Heart left ventricle (tissue), 16 donors: Measurements from ENCODE around the gene UGGT1. TPM values are rescaled to one million over a fixed set of nuclear protein-coding genes. Genes with fewer than 3 reads are reported as not detected.

ENCODE experiments used
- ATAC-seq, 4 donors: fragments of 200-7000 bp; cut with Tn5 transposase; one replicate each; pipeline ENCODE4 v1.9.1; 2020 to 2022; ENCODE audit warnings: moderate library complexity in 4 of 4, mild to moderate bottlenecking in 3 of 4, moderate number of reproducible peaks in 1 of 4
- DNase-seq, 5 donors: peaks; one replicate each; pipeline ENCODE4 v3.0.0-alpha.2; 2020
- H3K27ac ChIP-seq, 12 donors: fragments of 200-600 bp; sonication (generic) in 4 of 12; one replicate each; pipeline versions ENCODE4 v1.5.0 to v1.8.0; 2016 to 2022; ENCODE audit warnings: mild to moderate bottlenecking in 2 of 12
- H3K27me3 ChIP-seq, 9 donors: fragments of 200-600 bp; sonication (generic) in 2 of 9; one replicate each; pipeline versions ENCODE4 v1.5.1 to v1.8.0; 2016 to 2022; ENCODE audit warnings: mild to moderate bottlenecking in 3 of 9
- H3K36me3 ChIP-seq, 9 donors: fragments of 200-600 bp; sonication (generic) in 2 of 9; one replicate each; pipeline versions ENCODE4 v1.5.0 to v1.8.0; 2018 to 2022; ENCODE audit warnings: mild to moderate bottlenecking in 2 of 9
- H3K4me1 ChIP-seq, 12 donors: fragments of 200-600 bp; sonication (generic) in 4 of 12; one replicate each; pipeline versions ENCODE4 v1.5.0 to v1.8.0; 2016 to 2022; ENCODE audit warnings: mild to moderate bottlenecking in 3 of 12
- H3K4me3 ChIP-seq, 12 donors: fragments of 200-600 bp; sonication (generic) in 4 of 12; one replicate each; pipeline versions ENCODE4 v1.5.0 to v1.8.0; 2017 to 2022; ENCODE audit warnings: mild to moderate bottlenecking in 9 of 12, moderate library complexity in 4 of 12
- H3K9me3 ChIP-seq, 12 donors: fragments of 200-600 bp; sonication (generic) in 4 of 12; one replicate each; pipeline versions ENCODE4 v1.5.0 to v1.8.0; 2016 to 2022; ENCODE audit warnings: mild to moderate bottlenecking in 1 of 12
- CTCF ChIP-seq, 12 donors: fragments of 200-600 bp; sonication (generic) in 4 of 12; IDR thresholded peaks; one replicate each; pipeline versions ENCODE4 v1.5.0 to v1.8.0; 2018 to 2022; ENCODE audit warnings: antibody characterized with exemption in 12 of 12, mild to moderate bottlenecking in 5 of 12
- POLR2A ChIP-seq, 2 donors: fragments of 450-650 bp; IDR thresholded peaks; one replicate each; pipeline ENCODE4 v1.6.1; 2017; ENCODE audit warnings: antibody characterized with exemption in 2 of 2, mild to moderate bottlenecking in 2 of 2, moderate library complexity in 2 of 2
- WGBS, 4 donors: extraction: QIAGEN DNeasy Blood & Tissue Kit in 2 of 4; methylation state at CpG; one replicate each; pipeline versions ENCODE4 v1.1.5 to v1.1.7; 2013 to 2018; 5-methylcytosine and 5-hydroxymethylcytosine counted together
- intact Hi-C, 10 donors: fragments of 100-400 bp; cut with DNase I; formaldehyde crosslinking; loops; one replicate each; pipeline versions ENCODE4 v1.11.1 to v1.14.2; 2022
- polyA plus RNA-seq, 2 donors: library from polyadenylated mRNA; stranded (reverse); fragments of 200-250 nt; gene quantifications; one replicate each; pipeline ENCODE4 v1.2.3, GENCODE V29; 2013
- total RNA-seq, 9 donors: library from RNA; depleted of rRNA in 2 of 9; stranded (reverse); fragments of >200 nt in 2 of 9; fragmentation: NEBNext Ultra II Directional in 3 of 9; extraction: Animal tissue kit (Norgen Biotek cat#: 25700) in 3 of 9; gene quantifications; one replicate each; pipeline versions ENCODE4 v1.1.0 to v1.2.4, GENCODE V29; 2016 to 2023
- donor health status: ischemic (EF 13 %, LVEDD 7.1; RV severe dilation, severe dysfunction).
- donor health status: healthy with polysubstance abuse.
- donor health status: DM: no; HTN: yes; CAD: no.
- donor health status: DM: no; HTN: no; CAD: no.
- donor health status: ischemic (EF 25% LVEDD 6.9; RV normal size, moderate dysfunction).
- donor health status: ischemic (EF 25% LVEDD 5.7; RV mildly dilated, moderate dysfunction).
- donor health status: healthy.
- donor health status: DM: yes; HTN: yes; CAD: no.
- donor health status: ischemic (EF 35%, LVEDD 5.7; RV mildly dilated, moderate dysfunction).
- donor health status: nonischemic (EF 11% LVEDD 7.7; RV severe dilation, severe dysfunction).
- donor health status: DM: yes; HTN: yes; CAD: no.
- donor health status: PGD.
- donor health status: ischemic (EF 29% LVEDD 5.4; RV normal size, mild dysfunction).
- donor health status: nonischemic (EF 23%, LVEDD 6.1; RV moderate dilation, normal function).

The UGGT1 gene
- total and polyA plus RNA-seq, 11 donors, result 5.8 to 77.4 (median 32.0) TPM

DNA sequence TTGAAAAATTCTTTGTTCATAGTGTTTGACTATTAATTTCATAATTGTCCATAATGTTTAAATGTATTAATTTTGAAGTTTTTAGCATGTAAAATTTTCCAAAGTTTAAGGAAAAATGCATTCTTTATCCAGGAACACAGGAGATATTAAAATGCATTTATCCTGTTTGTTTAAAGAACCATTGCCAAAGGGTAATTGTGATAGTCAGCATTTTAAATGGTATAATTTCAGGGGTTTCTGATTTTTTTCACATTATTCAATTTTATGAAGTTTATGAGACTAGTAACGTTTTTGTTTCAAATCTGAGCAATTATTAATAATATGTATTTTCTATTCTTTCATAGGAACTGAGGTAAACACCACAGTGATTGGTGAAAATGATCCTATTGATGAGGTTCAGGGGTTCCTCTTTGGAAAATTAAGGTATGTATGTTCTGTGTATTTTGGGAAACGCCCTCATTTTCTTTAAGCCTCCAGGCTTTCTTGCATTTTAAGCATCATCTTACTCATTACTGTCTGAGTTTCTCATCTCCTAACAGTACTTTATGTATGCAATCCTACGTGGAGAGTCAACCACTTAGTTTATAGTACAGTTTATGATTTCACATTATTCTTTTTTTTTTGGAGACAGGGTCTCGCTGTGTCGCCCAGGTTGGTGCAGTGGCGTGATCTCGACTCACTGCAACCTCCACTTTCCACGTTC is 25.1 kb downstream of the UGGT1 start:
- ATAC-seq, result no peak
- no peaks in the 10 kb centered on the region for H3K9me3 ChIP-seq
- intact Hi-C loops, result no loop called here
- no peak overlapping the region for H3K4me3 ChIP-seq
- peaks cover 0 to 96% (median 87%) of the 10 kb centered on the region in 9 donors for H3K36me3 ChIP-seq
- no peaks in the 10 kb centered on the region for H3K27me3 ChIP-seq
- WGBS, 4 donors, result 82 to 86% (median 84%) methylated on average over 8 of the region's 8 CpGs
- TF ChIP-seq CTCF (IDR thresholded peaks at IDR 0.05) (no peak), POLR2A (IDR thresholded peaks at IDR 0.05) (no peak)
- H3K27ac ChIP-seq, result no peak overlapping the region
- H3K4me1 ChIP-seq, result no peaks in the 10 kb centered on the region
- DNase-seq, result no peak

- TF ChIP-seq CTCF (IDR thresholded peaks at IDR 0.05), result no peak
- TF ChIP-seq POLR2A (IDR thresholded peaks at IDR 0.05), result no peak
- peaks cover 0 to 100% (median 98%) of the 10 kb centered on the region in 9 donors for H3K36me3 ChIP-seq
- no peak for ATAC-seq
- no peaks in the 10 kb centered on the region for H3K27me3 ChIP-seq
- no peaks in the 10 kb centered on the region for H3K4me1 ChIP-seq
- intact Hi-C loops, result no loop called here
- 95 to 97% (median 97%) methylated on average over 5 of the region's 5 CpGs for WGBS, 4 donors
- H3K27ac ChIP-seq, result no peak overlapping the region
- no peak for DNase-seq
- H3K9me3 ChIP-seq, result no peaks in the 10 kb centered on the region
- H3K4me3 ChIP-seq, result no peak overlapping the region
Measured at GRCh38 chr2:128134573-128134972, 43.6 kb downstream of the UGGT1 start.

DNA sequence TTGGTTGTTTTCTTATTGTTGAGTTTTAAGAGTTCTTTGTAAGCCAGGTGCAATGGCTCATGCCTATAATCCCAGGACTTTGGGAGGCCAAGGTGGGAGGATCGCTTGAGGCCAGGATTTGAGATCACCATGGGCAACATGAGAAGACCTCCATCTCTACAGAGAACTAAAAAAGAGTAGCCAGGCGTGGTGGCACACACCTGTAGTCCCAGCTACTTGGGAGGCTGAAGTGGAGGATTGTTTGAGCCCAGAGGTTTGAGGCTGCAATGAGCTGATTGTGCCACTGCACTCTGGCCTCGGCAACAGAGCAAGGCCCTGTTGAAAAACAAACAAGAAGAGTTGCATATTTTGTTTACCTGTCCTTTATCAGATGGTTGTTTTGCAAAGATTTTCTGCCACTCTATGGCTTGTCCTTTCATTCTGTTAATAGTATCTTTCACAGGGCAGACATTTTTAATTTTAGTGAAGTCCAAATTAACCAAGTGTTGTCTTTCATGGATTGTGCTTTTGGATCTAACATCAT is 46.2 kb downstream of the UGGT1 start:
- Histone ChIP-seq H3K9me3 (no peaks in the 10 kb centered on the region), H3K27ac (no peak overlapping the region), H3K27me3 (no peaks in the 10 kb centered on the region), H3K4me3 (no peak overlapping the region), H3K36me3 (peaks cover 0 to 100% (median 95%) of the 10 kb centered on the region in 9 donors), H3K4me1 (no peaks in the 10 kb centered on the region)
- TF ChIP-seq POLR2A (IDR thresholded peaks at IDR 0.05), result no peak
- TF ChIP-seq CTCF (IDR thresholded peaks at IDR 0.05), result no peak
- ATAC-seq, result no peak
- 96 to 99% (median 98%) methylated on average over 3 of the region's 3 CpGs for WGBS, 4 donors
- intact Hi-C loops, result no loop called here
- no peak for DNase-seq

- no peak overlapping the region for H3K4me3 ChIP-seq
- WGBS, 4 donors, result 93 to 97% (median 96%) methylated on average over 7 to 9 of the region's 9 CpGs
- H3K9me3 ChIP-seq, result no peaks in the 10 kb centered on the region
- intact Hi-C loops, result no loop called here
- H3K36me3 ChIP-seq, result peaks cover 0 to 100% (median 95%) of the 10 kb centered on the region in 9 donors
- no peak overlapping the region for H3K27ac ChIP-seq
- no peaks in the 10 kb centered on the region for H3K4me1 ChIP-seq
- ATAC-seq (no peak), DNase-seq (no peak)
- H3K27me3 ChIP-seq, result no peaks in the 10 kb centered on the region
- TF ChIP-seq CTCF (IDR thresholded peaks at IDR 0.05) (no peak), POLR2A (IDR thresholded peaks at IDR 0.05) (no peak)
Measured at GRCh38 chr2:128139624-128140023, 48.6 kb downstream of the UGGT1 start.
